ENCODE measurements around the gene FBXW12. TPM values are rescaled to one million over a fixed set of nuclear protein-coding genes. Genes with fewer than 3 reads are reported as not detected.

Gene FBXW12
- total and polyA plus RNA-seq, 2 of the 8 experiments (the other 6 are each of a cell fraction or from before 2014, with no cell fraction given): 0.35 to 0.85 TPM

GRCh38 chr3:48410205-48411040 is 38.4 kb downstream of the FBXW12 start:
- Histone ChIP-seq H3K14ac (ENCODE audit: insufficient read length) (no peak overlapping the region), H3K4me1 (replicated peaks in 1 of 4; ENCODE audit: control insufficient read depth in 3 of 4, insufficient read depth in 4 of 4, low read length in 3 of 4) (no peaks in the 10 kb centered on the region), H2AK5ac (ENCODE audit: low read depth, low read length) (no peak overlapping the region), H3K4ac (replicated peaks; ENCODE audit: insufficient read length, low read depth, low read length) (no peak overlapping the region), H2BK5ac (ENCODE audit: low read depth, low read length) (no peak overlapping the region), H3K56ac (replicated peaks; ENCODE audit: insufficient read length, low read depth, low read length) (no peak overlapping the region), H2BK12ac (ENCODE audit: low read depth, low read length) (no peak overlapping the region), H4K8ac (ENCODE audit: extremely low read depth, insufficient read depth, low read length) (no peak overlapping the region), H3K18ac (ENCODE audit: extremely low read depth, low read length) (no peak overlapping the region), H4K20me1 (replicated peaks in 1 of 2; ENCODE audit: control insufficient read depth in 1 of 2, insufficient read depth in 2 of 2, low read length in 2 of 2) (peaks cover 6 to 48% of the 10 kb centered on the region in 2 experiments), H3K27ac (ENCODE audit: low read depth, low read length) (no peak overlapping the region), H3K27me3 (replicated peaks in 1 of 4; ENCODE audit: control insufficient read depth in 3 of 4, extremely low read depth in 1 of 4, insufficient read depth in 3 of 4, low read length in 3 of 4) (no peaks in the 10 kb centered on the region), H3K36me3 (ENCODE audit: control insufficient read depth in 2 of 4, insufficient read depth in 4 of 4, low read length in 3 of 4) (peaks cover 75 to 94% (median 89%) of the 10 kb centered on the region in 4 experiments), H4K5ac (ENCODE audit: insufficient read length, low read depth, low read length) (no peak overlapping the region), H3K23me2 (ENCODE audit: low read depth, low read length) (no peaks in the 10 kb centered on the region), H3K9me3 (ENCODE audit: insufficient read depth in 2 of 2, low read depth in 1 of 2, low read length in 1 of 2) (no peaks in the 10 kb centered on the region), H3K79me1 (ENCODE audit: low read depth, low read length) (no peaks in the 10 kb centered on the region; the same call in 1 of the 2 replicates), H3K4me3 (ENCODE audit: extremely low read depth in 1 of 4, insufficient read depth in 2 of 4, low read depth in 3 of 4, low read length in 4 of 4) (no peak overlapping the region), H3K79me2 (ENCODE audit: control insufficient read depth in 1 of 2, insufficient read depth in 2 of 2, low read length in 2 of 2) (no peaks in the 10 kb centered on the region), H3K23ac (ENCODE audit: insufficient read length) (no peak overlapping the region), H2AFZ (ENCODE audit: low read length) (no peak overlapping the region), H4K91ac (replicated peaks; ENCODE audit: insufficient read length, low read length) (no peak overlapping the region), H3K9ac (replicated peaks in 1 of 4; ENCODE audit: extremely low read depth in 1 of 4, low read depth in 3 of 4, low read length in 3 of 4) (no peak overlapping the region), H2BK15ac (ENCODE audit: low read length) (no peak overlapping the region), H2BK120ac (replicated peaks; ENCODE audit: low read depth, low read length) (no peak overlapping the region), H3K4me2 (ENCODE audit: insufficient read depth in 1 of 2, low read depth in 2 of 2, low read length in 2 of 2) (no peak overlapping the region), H2BK20ac (ENCODE audit: low read length) (no peak overlapping the region)
- WGBS, 2 experiments (ENCODE audit: extremely low coverage in 1 of 2, insufficient coverage in 1 of 2, insufficient read length in 1 of 2, insufficient replicate concordance in 2 of 2, low coverage in 1 of 2, low lambda C conversion rate in 2 of 2, missing lambda C conversion rate in 1 of 2): 90% methylated on average over 12 of the region's 16 CpGs; no CpG with 5 or more reads in 1 of the 2 experiments
- no peak for FAIRE-seq
- CTCF ChIA-PET (ENCODE audit: partially characterized antibody): interaction anchor here (0.7 to 7.7 kb wide), 8 partner anchors 10 to 139 kb away, joined by 3 to 130 read pairs (median 6); partner anchors contain the start of gene PLXNB1
- POLR2A ChIA-PET (ENCODE audit: partially characterized antibody): interaction anchor here (20.2 to 31.5 kb wide), 2 partner anchors 3 to 12 kb away, joined by 650 read pairs; partner anchors contain the start of gene PLXNB1
- DNase-seq (ENCODE audit: low read depth in 1 of 2, low spot score in 2 of 2): no peak
- no peak for TF ChIP-seq TAF1 (IDR thresholded peaks at IDR 0.05; ENCODE audit: low read depth, low read length)
- TF ChIP-seq, protein P1, sequence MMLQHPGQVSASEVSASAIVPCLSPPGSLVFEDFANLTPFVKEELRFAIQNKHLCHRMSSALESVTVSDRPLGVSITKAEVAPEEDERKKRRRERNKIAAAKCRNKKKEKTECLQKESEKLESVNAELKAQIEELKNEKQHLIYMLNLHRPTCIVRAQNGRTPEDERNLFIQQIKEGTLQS (IDR thresholded peaks at IDR 0.05; ENCODE audit: insufficient read depth, low read depth, low read length): no peak
- TF ChIP-seq SP4 (IDR thresholded peaks at IDR 0.05; ENCODE audit: low read length): no peak

Measured in H1 (cell line).